Measurements from ENCODE around the gene CTXN2.
A peak's percentile ranks its signal among the peaks of the same experiment; 100 is the strongest.

GRCh38 chr15:48250640-48251076, 59.2 kb downstream of the CTXN2 start:
- TF ChIP-seq CTCF (IDR thresholded peaks at IDR 0.05) (peak; percentile 21 to 61 (median 49)), POLR2A (IDR thresholded peaks at IDR 0.05) (no peak)

Measured in heart left ventricle (tissue), 13 donors.